A549 (cell line): ENCODE measurements around the gene EIF4G1.

Experiments
- CBX8 ChIP-seq: fragments of 200-600 bp; sonication (generic); IDR thresholded peaks from 2 replicates; pipeline ENCODE4 v1.6.1; 2016
- EP300 ChIP-seq, 2 experiments: fragments of >200 bp; sonication (Bioruptor Twin); formaldehyde crosslinking; IDR thresholded peaks; 2 replicates in 1 of 2; 3 replicates in 1 of 2; pipeline ENCODE4 v1.6.1; 2016 to 2017
- HOXA7 ChIP-seq: fragments of 250-450 bp; sonication (Bioruptor Pico); IDR thresholded peaks from 2 replicates; pipeline ENCODE4 v1.5.0; 2020; ENCODE audit warnings: mild to moderate bottlenecking, moderate library complexity
- MAX ChIP-seq: IDR thresholded peaks from 2 replicates; pipeline ENCODE4 v1.6.1; 2012
- NPAS2 ChIP-seq: fragments of 250-450 bp; sonication (Bioruptor Pico); IDR thresholded peaks from 2 replicates; pipeline ENCODE4 v1.8.0; 2022; ENCODE audit warnings: mild to moderate bottlenecking, moderate library complexity, borderline replicate concordance
- POLR2A ChIP-seq: IDR thresholded peaks from 2 replicates; pipeline ENCODE4 v1.6.1; 2012; ENCODE audit warnings: mild to moderate bottlenecking, low read length
- RAD21 ChIP-seq, 2 experiments: fragments of >200 bp in 1 of 2; sonication (Bioruptor Twin) in 1 of 2; formaldehyde crosslinking in 1 of 2; IDR thresholded peaks in 1 of 2; conservative IDR thresholded peaks in 1 of 2; 2 replicates in 1 of 2; 3 replicates in 1 of 2; pipeline ENCODE4 v1.6.1; 2012 to 2018; ENCODE audit warnings: inconsistent platforms in 1 of 2
- TF ChIP-seq, protein P1 (sequence below): fragments of >200 bp; sonication (Bioruptor Twin); formaldehyde crosslinking; IDR thresholded peaks from 3 replicates; pipeline ENCODE4 v1.5.1; 2016
- TF ChIP-seq, protein P2 (sequence below): IDR thresholded peaks from 2 replicates; pipeline ENCODE4 v1.6.1; 2012

DNA sequence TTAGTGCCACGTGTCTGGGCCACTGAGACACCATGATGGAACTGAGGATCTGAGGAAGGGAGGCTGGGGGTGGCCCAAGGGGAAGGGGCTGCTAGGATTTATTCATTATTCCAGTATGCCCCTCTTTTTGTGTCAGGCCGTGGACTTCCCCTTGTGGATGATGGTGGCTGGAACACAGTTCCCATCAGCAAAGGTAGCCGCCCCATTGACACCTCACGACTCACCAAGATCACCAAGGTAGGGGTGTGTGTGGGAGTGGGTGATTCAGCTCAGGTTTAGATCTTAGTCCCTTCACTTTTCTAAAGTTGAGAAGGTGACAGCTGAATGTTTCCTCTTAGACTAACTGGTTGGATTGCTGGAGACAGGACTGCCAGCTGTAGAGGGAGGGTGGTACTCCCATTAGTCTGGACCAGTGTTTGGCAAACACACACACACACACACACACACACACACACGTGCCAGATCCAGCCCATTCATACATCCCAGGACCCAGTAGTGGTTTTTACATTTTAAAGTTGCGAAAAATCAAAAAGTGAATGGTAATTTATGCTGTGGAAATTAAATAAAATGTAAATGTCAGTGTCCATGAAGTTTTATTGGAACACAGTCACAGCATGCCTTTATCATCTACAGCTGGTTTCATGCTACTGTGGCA is 11.4 kb downstream of the EIF4G1 start:
- TF ChIP-seq, protein P1, sequence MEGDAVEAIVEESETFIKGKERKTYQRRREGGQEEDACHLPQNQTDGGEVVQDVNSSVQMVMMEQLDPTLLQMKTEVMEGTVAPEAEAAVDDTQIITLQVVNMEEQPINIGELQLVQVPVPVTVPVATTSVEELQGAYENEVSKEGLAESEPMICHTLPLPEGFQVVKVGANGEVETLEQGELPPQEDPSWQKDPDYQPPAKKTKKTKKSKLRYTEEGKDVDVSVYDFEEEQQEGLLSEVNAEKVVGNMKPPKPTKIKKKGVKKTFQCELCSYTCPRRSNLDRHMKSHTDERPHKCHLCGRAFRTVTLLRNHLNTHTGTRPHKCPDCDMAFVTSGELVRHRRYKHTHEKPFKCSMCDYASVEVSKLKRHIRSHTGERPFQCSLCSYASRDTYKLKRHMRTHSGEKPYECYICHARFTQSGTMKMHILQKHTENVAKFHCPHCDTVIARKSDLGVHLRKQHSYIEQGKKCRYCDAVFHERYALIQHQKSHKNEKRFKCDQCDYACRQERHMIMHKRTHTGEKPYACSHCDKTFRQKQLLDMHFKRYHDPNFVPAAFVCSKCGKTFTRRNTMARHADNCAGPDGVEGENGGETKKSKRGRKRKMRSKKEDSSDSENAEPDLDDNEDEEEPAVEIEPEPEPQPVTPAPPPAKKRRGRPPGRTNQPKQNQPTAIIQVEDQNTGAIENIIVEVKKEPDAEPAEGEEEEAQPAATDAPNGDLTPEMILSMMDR, result no peak
- no peak for TF ChIP-seq CBX8
- no peak for TF ChIP-seq MAX
- no peak for TF ChIP-seq NPAS2 (CRISPR knock-in tag)
- TF ChIP-seq EP300 (IDR thresholded peaks at IDR 0.05), result no peak
- TF ChIP-seq, protein P2, sequence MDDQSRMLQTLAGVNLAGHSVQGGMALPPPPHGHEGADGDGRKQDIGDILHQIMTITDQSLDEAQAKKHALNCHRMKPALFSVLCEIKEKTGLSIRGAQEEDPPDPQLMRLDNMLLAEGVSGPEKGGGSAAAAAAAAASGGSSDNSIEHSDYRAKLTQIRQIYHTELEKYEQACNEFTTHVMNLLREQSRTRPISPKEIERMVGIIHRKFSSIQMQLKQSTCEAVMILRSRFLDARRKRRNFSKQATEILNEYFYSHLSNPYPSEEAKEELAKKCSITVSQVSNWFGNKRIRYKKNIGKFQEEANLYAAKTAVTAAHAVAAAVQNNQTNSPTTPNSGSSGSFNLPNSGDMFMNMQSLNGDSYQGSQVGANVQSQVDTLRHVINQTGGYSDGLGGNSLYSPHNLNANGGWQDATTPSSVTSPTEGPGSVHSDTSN, result no peak
- no peak for TF ChIP-seq RAD21 (conservative IDR thresholded peaks at IDR 0.05 in 1 of 2, IDR thresholded peaks at IDR 0.05 in 1 of 2)
- no peak for TF ChIP-seq POLR2A
- no peak for TF ChIP-seq HOXA7 (CRISPR knock-in tag)
